NT2/D1 (cell line): Measurements from ENCODE around the gene NELL1.

ENCODE experiments used
- SUZ12 ChIP-seq: IDR thresholded peaks from 2 replicates; pipeline ENCODE4 v1.6.1; 2011; ENCODE audit not compliant: insufficient read length, insufficient read depth; ENCODE audit errors: extremely low read depth
- YY1 ChIP-seq: IDR thresholded peaks from 2 replicates; pipeline ENCODE4 v1.6.1; 2011; ENCODE audit not compliant: insufficient read length, insufficient read depth
- ZNF274 ChIP-seq: IDR thresholded peaks from 2 replicates; pipeline ENCODE4 v1.6.1; 2011; ENCODE audit warnings: mild to moderate bottlenecking, low read depth, low read length

DNA sequence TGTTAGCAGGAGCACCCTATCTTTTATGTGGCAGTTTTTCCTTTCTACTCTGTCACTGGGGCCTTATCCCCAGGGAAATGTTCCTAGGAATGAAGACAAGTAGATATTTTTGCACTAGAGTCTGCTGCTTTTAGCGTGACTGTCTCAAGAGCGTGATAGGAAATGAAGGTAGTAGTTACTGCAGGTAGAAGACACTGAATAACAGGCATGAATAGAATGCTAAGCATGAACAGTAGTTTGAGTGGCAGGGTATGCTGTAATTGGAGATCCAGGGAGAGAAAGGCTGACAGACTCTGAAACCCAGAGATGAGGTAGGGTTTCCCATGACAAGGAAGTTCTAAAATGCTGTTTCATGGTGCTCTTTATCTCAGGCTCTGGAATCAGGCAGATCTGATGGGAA, 475.1 kb downstream of the NELL1 start:
- no peak for TF ChIP-seq ZNF274
- TF ChIP-seq SUZ12, result no peak
- TF ChIP-seq YY1, result no peak
